ENCODE data around the gene FOXJ3. TPM values are rescaled to one million over a fixed set of nuclear protein-coding genes. Genes with fewer than 3 reads are reported as not detected.

FOXJ3 gene
- total RNA-seq, 2 donors from 2014 or later = 36.7 to 38.6 TPM

GRCh38 chr1:42136466-42136865, 198.6 kb downstream of the FOXJ3 start:
- H3K4me3 ChIP-seq = no peak overlapping the region
- no peaks in the 10 kb centered on the region for H3K27me3 ChIP-seq
- no peak overlapping the region for H3K27ac ChIP-seq
- no peak for DNase-seq (ENCODE audit: low spot score)
- TF ChIP-seq CTCF (IDR thresholded peaks at IDR 0.05) = no peak
- H3K4me1 ChIP-seq = no peaks in the 10 kb centered on the region
- H3K9me3 ChIP-seq = no peaks in the 10 kb centered on the region
- no peaks in the 10 kb centered on the region for H3K36me3 ChIP-seq

- H3K36me3 ChIP-seq = no peaks in the 10 kb centered on the region
- no peaks in the 10 kb centered on the region for H3K9me3 ChIP-seq
- no peak overlapping the region for H3K27ac ChIP-seq
- DNase-seq (ENCODE audit: low spot score) = no peak
- H3K4me1 ChIP-seq = no peaks in the 10 kb centered on the region
- no peaks in the 10 kb centered on the region for H3K27me3 ChIP-seq
- no peak overlapping the region for H3K4me3 ChIP-seq
- no peak for TF ChIP-seq CTCF (IDR thresholded peaks at IDR 0.05)
Measured at GRCh38 chr1:42135426-42135825, 199.6 kb downstream of the FOXJ3 start.

GRCh38 chr1:42133809-42134526, 201.1 kb downstream of the FOXJ3 start:
- H3K27me3 ChIP-seq = no peaks in the 10 kb centered on the region
- no peak for TF ChIP-seq CTCF (IDR thresholded peaks at IDR 0.05)
- H3K4me3 ChIP-seq = no peak overlapping the region
- no peaks in the 10 kb centered on the region for H3K9me3 ChIP-seq
- no peaks in the 10 kb centered on the region for H3K4me1 ChIP-seq
- no peaks in the 10 kb centered on the region for H3K36me3 ChIP-seq
- H3K27ac ChIP-seq = no peak overlapping the region
- no peak for DNase-seq (ENCODE audit: low spot score)

GRCh38 chr1:42133390-42133789, 201.6 kb downstream of the FOXJ3 start:
- no peak overlapping the region for H3K4me3 ChIP-seq
- H3K27me3 ChIP-seq = no peaks in the 10 kb centered on the region
- H3K4me1 ChIP-seq = no peaks in the 10 kb centered on the region
- DNase-seq (ENCODE audit: low spot score) = no peak
- no peak for TF ChIP-seq CTCF (IDR thresholded peaks at IDR 0.05)
- no peaks in the 10 kb centered on the region for H3K36me3 ChIP-seq
- H3K9me3 ChIP-seq = no peaks in the 10 kb centered on the region
- H3K27ac ChIP-seq = no peak overlapping the region

- Histone ChIP-seq H3K36me3 (no peaks in the 10 kb centered on the region), H3K9me3 (no peaks in the 10 kb centered on the region), H3K4me1 (no peaks in the 10 kb centered on the region), H3K27me3 (no peaks in the 10 kb centered on the region), H3K27ac (no peak overlapping the region), H3K4me3 (no peak overlapping the region)
- DNase-seq (ENCODE audit: low spot score) = no peak
- no peak for TF ChIP-seq CTCF (IDR thresholded peaks at IDR 0.05)
Measured at GRCh38 chr1:42130061-42130660, 204.9 kb downstream of the FOXJ3 start.
